Lower leg skin (tissue), 4 donors: ENCODE results near the gene AMFR. TPM values are rescaled to one million over a fixed set of nuclear protein-coding genes. Genes with fewer than 3 reads are reported as not detected.

Source experiments
- DNase-seq, 2 donors: peaks; one replicate each; pipeline ENCODE4 v3.0.0-alpha.2; 2019; ENCODE audit warnings: low spot score in 2 of 2
- H3K4me3 ChIP-seq: fragments of 200-600 bp; sonication (generic); 2 replicates; pipeline ENCODE4 v1.5.1; 2017; ENCODE audit warnings: mild to moderate bottlenecking, low read depth; ENCODE audit not compliant: poor library complexity, severe bottlenecking
- POLR2A ChIP-seq, 2 donors: fragments of 450-650 bp; IDR thresholded peaks; one replicate each; pipeline ENCODE4 v1.6.1; 2016 to 2017; ENCODE audit warnings: antibody characterized with exemption in 2 of 2, mild to moderate bottlenecking in 1 of 2, moderate library complexity in 1 of 2
- WGBS, 2 donors: methylation state at CpG; one replicate each; pipeline ENCODE4 v1.1.5; 2018; 5-methylcytosine and 5-hydroxymethylcytosine counted together
- intact Hi-C: fragments of 100-400 bp; cut with DNase I; formaldehyde crosslinking; loops from one replicate; pipeline ENCODE4 v1.15.0; 2023; ENCODE audit warnings: low total_unique reads
- total RNA-seq, 4 donors: library from RNA; depleted of rRNA; stranded (reverse); fragments of >200 nt; gene quantifications; one replicate each; pipeline ENCODE4 v1.1.0, GENCODE V29; 2016
- TF ChIP-seq, protein P1 (sequence below), 3 donors: fragments of 450-650 bp; IDR thresholded peaks; one replicate each; pipeline ENCODE4 v1.5.1; 2016; ENCODE audit warnings: antibody characterized with exemption in 3 of 3, mild to moderate bottlenecking in 3 of 3, moderate library complexity in 2 of 3

The AMFR gene
- total RNA-seq, 4 donors from 2014 or later = 77.3 to 149 (median 124) TPM

DNA sequence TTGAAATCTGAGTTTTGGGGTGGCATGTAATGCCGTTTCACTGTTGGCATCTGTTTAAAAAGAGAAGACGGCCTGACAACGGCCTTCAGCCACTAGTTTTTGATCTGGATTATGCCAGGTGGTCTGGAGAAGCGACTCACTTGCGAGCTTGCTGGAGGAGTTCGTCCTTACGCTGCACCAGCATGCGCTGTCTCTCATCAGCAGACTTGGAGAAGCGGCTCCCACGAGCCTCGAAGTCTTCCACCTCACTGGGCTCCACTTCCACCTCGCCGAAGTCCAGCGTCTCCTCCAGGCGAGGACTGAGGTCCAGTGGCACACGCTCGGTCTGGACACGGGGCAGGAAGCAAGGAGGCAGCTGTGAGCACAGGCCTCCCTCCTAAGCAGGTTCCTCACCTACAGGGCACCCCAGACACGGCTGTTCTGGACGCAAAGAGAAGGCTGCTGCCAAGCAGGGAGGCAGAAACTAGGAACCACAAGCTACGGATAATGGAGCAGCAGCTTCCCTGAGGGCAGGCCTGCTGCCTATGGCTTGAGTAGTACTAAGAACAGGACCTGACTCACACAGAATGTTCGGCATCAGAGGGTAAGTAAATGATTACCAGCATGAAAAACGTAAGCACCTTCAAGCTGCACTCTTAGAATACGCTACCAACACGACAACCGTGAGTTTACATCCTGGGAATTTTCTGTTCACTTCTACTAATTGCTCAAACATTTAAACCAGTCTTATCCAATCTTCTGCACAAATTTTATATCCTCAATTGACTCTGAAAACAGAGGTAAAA is 61.4 kb downstream of the AMFR start:
- TF ChIP-seq, protein P1, sequence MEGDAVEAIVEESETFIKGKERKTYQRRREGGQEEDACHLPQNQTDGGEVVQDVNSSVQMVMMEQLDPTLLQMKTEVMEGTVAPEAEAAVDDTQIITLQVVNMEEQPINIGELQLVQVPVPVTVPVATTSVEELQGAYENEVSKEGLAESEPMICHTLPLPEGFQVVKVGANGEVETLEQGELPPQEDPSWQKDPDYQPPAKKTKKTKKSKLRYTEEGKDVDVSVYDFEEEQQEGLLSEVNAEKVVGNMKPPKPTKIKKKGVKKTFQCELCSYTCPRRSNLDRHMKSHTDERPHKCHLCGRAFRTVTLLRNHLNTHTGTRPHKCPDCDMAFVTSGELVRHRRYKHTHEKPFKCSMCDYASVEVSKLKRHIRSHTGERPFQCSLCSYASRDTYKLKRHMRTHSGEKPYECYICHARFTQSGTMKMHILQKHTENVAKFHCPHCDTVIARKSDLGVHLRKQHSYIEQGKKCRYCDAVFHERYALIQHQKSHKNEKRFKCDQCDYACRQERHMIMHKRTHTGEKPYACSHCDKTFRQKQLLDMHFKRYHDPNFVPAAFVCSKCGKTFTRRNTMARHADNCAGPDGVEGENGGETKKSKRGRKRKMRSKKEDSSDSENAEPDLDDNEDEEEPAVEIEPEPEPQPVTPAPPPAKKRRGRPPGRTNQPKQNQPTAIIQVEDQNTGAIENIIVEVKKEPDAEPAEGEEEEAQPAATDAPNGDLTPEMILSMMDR (IDR thresholded peaks at IDR 0.05) = no peak
- TF ChIP-seq POLR2A (IDR thresholded peaks at IDR 0.05) = no peak
- WGBS, 2 donors = 92 to 94% methylated on average over 19 to 26 of the region's 26 CpGs
- DNase-seq = no peak
- no peak overlapping the region for H3K4me3 ChIP-seq
- intact Hi-C loops = no loop called here

GRCh38 chr16:56363181-56363716 is 62.1 kb downstream of the AMFR start:
- TF ChIP-seq, protein P1 (IDR thresholded peaks at IDR 0.05) = no peak
- no peak for TF ChIP-seq POLR2A (IDR thresholded peaks at IDR 0.05)
- H3K4me3 ChIP-seq = no peak overlapping the region
- intact Hi-C loops = no loop called here
- WGBS, 2 donors = 95 to 99% methylated on average over 5 to 6 of the region's 6 CpGs
- no peak for DNase-seq

DNA sequence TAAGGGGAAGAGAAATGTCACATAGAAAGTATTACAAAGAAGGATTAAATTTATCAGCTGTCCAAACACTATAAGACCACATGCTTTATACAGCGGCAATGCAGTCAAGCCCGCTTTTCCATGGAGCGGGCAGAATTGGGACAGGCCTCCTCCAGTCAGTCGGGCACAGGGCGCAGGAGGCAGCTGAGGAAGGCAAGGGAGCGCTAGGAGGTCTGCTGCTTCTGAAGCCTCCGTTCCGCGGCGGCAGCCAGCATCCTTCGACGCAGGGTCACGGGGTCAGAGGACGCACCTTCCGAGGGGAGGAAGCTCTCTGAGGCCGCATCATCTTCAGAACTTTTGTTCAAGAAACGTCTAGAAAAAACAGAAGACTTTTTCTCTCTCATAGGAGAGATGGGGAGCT is 62.6 kb downstream of the AMFR start:
- TF ChIP-seq POLR2A (IDR thresholded peaks at IDR 0.05) = no peak
- TF ChIP-seq, protein P1 (IDR thresholded peaks at IDR 0.05) = no peak
- intact Hi-C loops = no loop called here
- 94 to 95% methylated on average over 17 of the region's 17 CpGs for WGBS, 2 donors
- DNase-seq = peak in 1 of 2 donors; percentile 80
- no peak overlapping the region for H3K4me3 ChIP-seq

DNA sequence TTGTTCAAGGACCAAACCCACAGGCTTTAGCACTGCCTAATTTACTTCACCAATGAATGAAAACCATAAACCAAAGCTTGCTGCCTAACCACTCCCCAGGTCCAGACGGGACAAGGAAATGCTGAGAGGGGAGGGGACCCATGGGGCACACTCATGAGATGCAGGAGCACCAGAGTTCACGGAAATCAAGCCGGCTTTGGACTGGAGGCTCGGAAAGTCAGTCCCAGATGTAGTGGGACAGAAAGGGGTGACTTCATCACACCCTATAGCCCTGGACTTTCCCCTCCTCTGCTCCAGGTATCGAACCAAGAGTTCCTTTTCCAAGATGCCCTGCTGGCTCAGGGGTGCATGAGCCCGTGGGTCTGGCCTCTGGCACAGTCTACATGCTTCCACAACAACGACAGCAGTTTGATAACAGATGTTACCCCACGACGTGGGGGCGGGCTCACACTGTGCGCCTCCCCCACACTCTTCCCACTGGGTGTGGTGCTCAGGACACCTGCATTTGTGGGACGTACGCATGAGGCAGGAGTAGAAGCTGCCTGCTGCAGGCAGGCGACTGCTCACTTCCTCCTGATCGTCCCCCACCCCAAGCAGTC is 63.2 kb downstream of the AMFR start:
- no peak overlapping the region for H3K4me3 ChIP-seq
- TF ChIP-seq POLR2A (IDR thresholded peaks at IDR 0.05) = no peak
- TF ChIP-seq, protein P1 (IDR thresholded peaks at IDR 0.05) = no peak
- intact Hi-C loops = no loop called here
- 60 to 68% methylated on average over 15 of the region's 15 CpGs for WGBS, 2 donors
- peak; percentile 6 to 49 for DNase-seq

DNA sequence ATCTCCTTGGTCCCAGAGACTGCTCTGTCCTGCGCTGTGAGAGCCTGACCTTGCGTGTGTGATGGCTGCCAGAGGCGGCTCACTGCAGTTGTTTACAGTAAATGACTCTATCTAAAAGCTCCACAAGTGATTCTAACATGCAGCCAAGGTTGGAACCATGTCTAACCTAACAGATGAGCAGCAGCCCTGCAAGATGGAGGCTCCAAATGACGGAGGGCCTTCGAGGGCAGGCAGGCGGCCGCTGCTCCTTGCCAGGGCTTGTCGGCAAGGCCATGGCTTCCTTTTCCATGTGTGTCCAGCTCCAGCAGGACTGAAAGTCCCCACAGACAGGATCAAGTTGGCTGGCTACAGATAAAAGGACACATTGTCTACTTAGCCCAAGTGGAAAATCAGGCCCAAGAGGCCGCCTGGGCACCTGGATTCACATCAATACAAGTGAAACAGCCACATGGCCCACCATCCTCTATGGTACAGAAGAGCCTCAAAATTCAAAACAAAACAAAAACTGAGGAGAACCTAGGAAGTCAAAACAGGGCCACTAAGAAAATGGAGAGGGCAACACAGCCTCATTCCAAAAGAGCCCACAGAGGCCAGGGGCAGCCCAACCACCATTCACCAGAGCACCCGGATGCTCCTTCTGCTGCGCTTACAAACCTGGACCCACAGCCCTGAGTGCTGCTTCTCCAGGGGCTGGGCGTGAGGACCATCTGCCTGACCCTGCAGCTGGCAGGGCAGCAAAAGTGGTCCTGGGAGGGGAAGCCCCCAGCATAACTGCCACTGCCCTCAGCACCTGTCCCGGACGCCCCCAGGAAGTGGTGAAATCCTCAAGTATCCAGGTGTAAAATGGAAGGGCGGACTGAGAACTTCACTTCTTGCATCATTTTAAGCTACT is 65.0 kb downstream of the AMFR start:
- intact Hi-C loops = no loop called here
- TF ChIP-seq, protein P1 (IDR thresholded peaks at IDR 0.05) = no peak
- H3K4me3 ChIP-seq = no peak overlapping the region
- peak in 1 of 2 donors; percentile 82 for DNase-seq
- 95% methylated on average over 15 of the region's 15 CpGs for WGBS, 2 donors
